HepG2 (cell line): Measurements from ENCODE around the gene PLEKHB2. TPM values are rescaled to one million over a fixed set of nuclear protein-coding genes. Genes with fewer than 3 reads are reported as not detected.

Source experiments
- ARNTL ChIP-seq: sonication (generic); formaldehyde crosslinking; IDR thresholded peaks from 2 replicates; pipeline ENCODE4 v1.4.0; 2020; ENCODE audit warnings: mild to moderate bottlenecking, missing genetic modification reagents
- CEBPB ChIP-seq: IDR thresholded peaks from 2 replicates; pipeline ENCODE4 v1.6.1; 2011; ENCODE audit warnings: low read depth, low read length, improper control_type of control experiment, borderline replicate concordance
- CHD4 ChIP-seq: fragments of 200-600 bp; sonication (generic); IDR thresholded peaks from 2 replicates; pipeline ENCODE4 v1.7.0; 2017; ENCODE audit warnings: mild to moderate bottlenecking, low read length, borderline replicate concordance
- HDAC2 ChIP-seq: sonication (generic); formaldehyde crosslinking; IDR thresholded peaks from 2 replicates; pipeline ENCODE4 v1.4.0; 2020; ENCODE audit warnings: missing genetic modification reagents
- ISX ChIP-seq: sonication (generic); formaldehyde crosslinking; conservative IDR thresholded peaks from 2 replicates; pipeline ENCODE4 v1.5.0; 2020; ENCODE audit warnings: missing genetic modification reagents
- KLF13 ChIP-seq: sonication (generic); formaldehyde crosslinking; IDR thresholded peaks from 2 replicates; pipeline ENCODE4 v1.4.0; 2020; ENCODE audit warnings: mild to moderate bottlenecking, missing genetic modification reagents
- MIER3 ChIP-seq: IDR thresholded peaks from 2 replicates; pipeline ENCODE4 v1.6.1; 2016; ENCODE audit warnings: missing compliant biosample characterization, borderline replicate concordance
- MXI1 ChIP-seq: IDR thresholded peaks from 3 replicates; pipeline ENCODE4 v1.6.1; 2012; ENCODE audit warnings: low read depth, low read length, inconsistent platforms, borderline replicate concordance
- NCOA2 ChIP-seq: sonication (generic); formaldehyde crosslinking; IDR thresholded peaks from 2 replicates; pipeline ENCODE4 v1.8.0; 2022; ENCODE audit warnings: inconsistent platforms
- NCOR1 ChIP-seq: fragments of 200-600 bp; sonication (generic); IDR thresholded peaks from 2 replicates; pipeline ENCODE4 v1.7.0; 2017; ENCODE audit warnings: antibody characterized with exemption, low read length, borderline replicate concordance
- ZBTB2 ChIP-seq: sonication (generic); formaldehyde crosslinking; IDR thresholded peaks from 2 replicates; pipeline ENCODE4 v1.8.0; 2022; ENCODE audit warnings: low read depth, missing genetic modification reagents
- ZFP1 ChIP-seq: IDR thresholded peaks from 2 replicates; pipeline ENCODE4 v1.6.1; 2016
- ZMAT3 ChIP-seq: sonication (generic); formaldehyde crosslinking; conservative IDR thresholded peaks from 2 replicates; pipeline ENCODE4 v1.7.0; 2021; ENCODE audit warnings: missing genetic modification reagents
- ZNF136 ChIP-seq: sonication (generic); formaldehyde crosslinking; IDR thresholded peaks from 2 replicates; pipeline ENCODE4 v1.8.1; 2022; ENCODE audit warnings: low read depth, mild to moderate bottlenecking, moderate library complexity, missing genetic modification reagents
- ZNF17 ChIP-seq: sonication (generic); formaldehyde crosslinking; IDR thresholded peaks from 2 replicates; pipeline ENCODE4 v1.5.0; 2020; ENCODE audit warnings: mild to moderate bottlenecking, missing genetic modification reagents
- ZNF30 ChIP-seq: sonication (generic); formaldehyde crosslinking; IDR thresholded peaks from 2 replicates; pipeline ENCODE4 v1.5.0; 2020; ENCODE audit warnings: mild to moderate bottlenecking, missing genetic modification reagents
- ZNF446 ChIP-seq: sonication (generic); formaldehyde crosslinking; IDR thresholded peaks from 2 replicates; pipeline ENCODE4 v1.5.0; 2020; ENCODE audit warnings: mild to moderate bottlenecking, missing genetic modification reagents
- ZNF607 ChIP-seq: sonication (generic); formaldehyde crosslinking; IDR thresholded peaks from 2 replicates; pipeline ENCODE4 v1.5.1; 2020; ENCODE audit warnings: missing genetic modification reagents, mild to moderate bottlenecking, borderline replicate concordance
- polyA plus RNA-seq, 8 experiments: library from polyadenylated mRNA; depleted of rRNA in 3 of 8; stranded (reverse) in 7 of 8; unstranded in 1 of 8; fragments of >200 nt; fragmentation: Illumina TruSeq in 4 of 8; extraction: Trizol in 4 of 8; gene quantifications; 2 replicates each; pipeline versions ENCODE4 v1.2.1 to v1.2.3, GENCODE V29; 2011 to 2016; ENCODE audit warnings: low read depth in 4 of 8, missing spikeins in 1 of 8, mixed read lengths in 1 of 8; ENCODE audit not compliant: insufficient read depth in 1 of 8
- total RNA-seq, 5 experiments: library from RNA; depleted of rRNA; stranded (reverse); fragments of >200 nt; fragmentation: Illumina TruSeq; extraction: Trizol; gene quantifications; 2 replicates each; pipeline ENCODE4 v1.2.3, GENCODE V29; 2016; ENCODE audit warnings: low read depth in 1 of 5
- TF ChIP-seq, protein P1 (sequence below): sonication (generic); formaldehyde crosslinking; IDR thresholded peaks from 2 replicates; pipeline ENCODE4 v1.4.0; 2020; ENCODE audit warnings: low read depth, mild to moderate bottlenecking, missing genetic modification reagents
- TF ChIP-seq, protein P2 (sequence below), 2 experiments: sonication (generic) in 1 of 2; formaldehyde crosslinking in 1 of 2; IDR thresholded peaks; 2 replicates each; pipeline versions ENCODE4 v1.4.0 to v1.6.1; 2018 to 2020; ENCODE audit warnings: missing genetic modification reagents in 2 of 2, borderline replicate concordance in 1 of 2, low read depth in 1 of 2, mild to moderate bottlenecking in 1 of 2, missing biosample characterization in 1 of 2
- TF ChIP-seq, protein P3 (sequence below): IDR thresholded peaks from 2 replicates; pipeline ENCODE4 v1.4.0; 2020; ENCODE audit warnings: mild to moderate bottlenecking, missing genetic modification reagents

The PLEKHB2 gene
- total and polyA plus RNA-seq, 2 of the 13 experiments (the other 11 are each of a cell fraction or from before 2014, with no cell fraction given) = 73.0 to 78.9 TPM

DNA sequence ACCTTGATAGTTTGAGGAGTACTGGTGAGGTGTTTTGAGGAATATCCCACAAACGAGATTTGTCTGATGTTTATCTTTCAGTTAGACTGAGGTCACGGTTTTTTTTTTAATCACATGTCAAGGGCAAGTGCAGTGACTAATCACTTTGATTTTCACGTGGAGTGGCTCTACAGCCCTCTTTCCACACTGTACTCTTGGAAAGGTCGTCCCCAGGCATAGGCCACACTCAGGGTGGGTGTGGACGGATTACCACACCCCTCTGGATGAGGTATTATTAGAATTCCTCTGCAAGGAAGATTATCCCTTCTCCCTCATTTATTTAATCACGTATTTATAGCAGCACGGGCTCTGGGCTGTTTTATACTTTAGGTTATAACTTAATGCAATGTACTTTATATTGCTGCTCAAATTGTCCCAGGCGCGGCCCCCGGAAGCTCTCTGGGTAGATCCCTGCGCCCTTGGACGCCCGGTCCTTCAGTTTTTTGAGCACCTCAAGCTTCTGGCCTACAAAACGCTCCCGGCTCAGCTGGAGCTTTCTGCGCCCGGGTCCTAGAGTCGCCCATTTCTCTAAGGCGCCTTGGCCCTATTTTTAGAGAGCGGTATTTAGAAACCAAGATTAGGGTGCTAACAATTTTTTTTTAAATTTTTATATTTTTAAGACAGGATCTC is 515 bp upstream of the PLEKHB2 start (continued):
- TF ChIP-seq ZNF17 (CRISPR knock-in tag) (no peak), ZBTB2 (CRISPR knock-in tag) (peak; percentile 4; the same call in 1 of the 2 replicates), KLF13 (CRISPR knock-in tag) (no peak), NCOR1 (no peak; the same call in 1 of the 2 replicates), MIER3 (CRISPR knock-in tag) (0 out of 2 replicates have a peak, but pooled peaks have one; percentile 33), ZFP1 (CRISPR knock-in tag) (no peak), ZNF607 (0 out of 2 replicates have a peak, but pooled peaks have one; percentile 2), ZNF30 (no peak), ISX (CRISPR knock-in tag) (0 out of 2 replicates have a peak, but pooled peaks have one; percentile 5), HDAC2 (CRISPR knock-in tag) (peak; percentile 39; the same call in 1 of the 2 replicates), CEBPB (peak; percentile 1; the same call in 1 of the 2 replicates), ZMAT3 (CRISPR knock-in tag) (no peak), ZNF446 (CRISPR knock-in tag) (0 out of 2 replicates have a peak, but pooled peaks have one; percentile 7), ARNTL (CRISPR knock-in tag) (0 out of 2 replicates have a peak, but pooled peaks have one; percentile 43), NCOA2 (no peak), MXI1 (peak; percentile 63; the same call in 1 of the 3 replicates), ZNF136 (CRISPR knock-in tag) (no peak), CHD4 (0 out of 2 replicates have a peak, but pooled peaks have one; percentile 13)
- TF ChIP-seq, protein P1, sequence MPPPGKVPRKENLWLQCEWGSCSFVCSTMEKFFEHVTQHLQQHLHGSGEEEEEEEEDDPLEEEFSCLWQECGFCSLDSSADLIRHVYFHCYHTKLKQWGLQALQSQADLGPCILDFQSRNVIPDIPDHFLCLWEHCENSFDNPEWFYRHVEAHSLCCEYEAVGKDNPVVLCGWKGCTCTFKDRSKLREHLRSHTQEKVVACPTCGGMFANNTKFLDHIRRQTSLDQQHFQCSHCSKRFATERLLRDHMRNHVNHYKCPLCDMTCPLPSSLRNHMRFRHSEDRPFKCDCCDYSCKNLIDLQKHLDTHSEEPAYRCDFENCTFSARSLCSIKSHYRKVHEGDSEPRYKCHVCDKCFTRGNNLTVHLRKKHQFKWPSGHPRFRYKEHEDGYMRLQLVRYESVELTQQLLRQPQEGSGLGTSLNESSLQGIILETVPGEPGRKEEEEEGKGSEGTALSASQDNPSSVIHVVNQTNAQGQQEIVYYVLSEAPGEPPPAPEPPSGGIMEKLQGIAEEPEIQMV (CRISPR knock-in tag) = no peak; the same call in 1 of the 2 replicates
- TF ChIP-seq, protein P2, sequence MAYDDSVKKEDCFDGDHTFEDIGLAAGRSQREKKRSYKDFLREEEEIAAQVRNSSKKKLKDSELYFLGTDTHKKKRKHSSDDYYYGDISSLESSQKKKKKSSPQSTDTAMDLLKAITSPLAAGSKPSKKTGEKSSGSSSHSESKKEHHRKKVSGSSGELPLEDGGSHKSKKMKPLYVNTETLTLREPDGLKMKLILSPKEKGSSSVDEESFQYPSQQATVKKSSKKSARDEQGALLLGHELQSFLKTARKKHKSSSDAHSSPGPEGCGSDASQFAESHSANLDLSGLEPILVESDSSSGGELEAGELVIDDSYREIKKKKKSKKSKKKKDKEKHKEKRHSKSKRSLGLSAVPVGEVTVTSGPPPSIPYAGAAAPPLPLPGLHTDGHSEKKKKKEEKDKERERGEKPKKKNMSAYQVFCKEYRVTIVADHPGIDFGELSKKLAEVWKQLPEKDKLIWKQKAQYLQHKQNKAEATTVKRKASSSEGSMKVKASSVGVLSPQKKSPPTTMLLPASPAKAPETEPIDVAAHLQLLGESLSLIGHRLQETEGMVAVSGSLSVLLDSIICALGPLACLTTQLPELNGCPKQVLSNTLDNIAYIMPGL (CRISPR knock-in tag; IDR thresholded peaks at IDR 0.05; ENCODE audit: borderline replicate concordance in 1 of 2, low read depth in 1 of 2) = 0 out of 4 replicates have a peak, but pooled peaks of 1 of the 2 experiments have one; percentile 50
- TF ChIP-seq, protein P3, sequence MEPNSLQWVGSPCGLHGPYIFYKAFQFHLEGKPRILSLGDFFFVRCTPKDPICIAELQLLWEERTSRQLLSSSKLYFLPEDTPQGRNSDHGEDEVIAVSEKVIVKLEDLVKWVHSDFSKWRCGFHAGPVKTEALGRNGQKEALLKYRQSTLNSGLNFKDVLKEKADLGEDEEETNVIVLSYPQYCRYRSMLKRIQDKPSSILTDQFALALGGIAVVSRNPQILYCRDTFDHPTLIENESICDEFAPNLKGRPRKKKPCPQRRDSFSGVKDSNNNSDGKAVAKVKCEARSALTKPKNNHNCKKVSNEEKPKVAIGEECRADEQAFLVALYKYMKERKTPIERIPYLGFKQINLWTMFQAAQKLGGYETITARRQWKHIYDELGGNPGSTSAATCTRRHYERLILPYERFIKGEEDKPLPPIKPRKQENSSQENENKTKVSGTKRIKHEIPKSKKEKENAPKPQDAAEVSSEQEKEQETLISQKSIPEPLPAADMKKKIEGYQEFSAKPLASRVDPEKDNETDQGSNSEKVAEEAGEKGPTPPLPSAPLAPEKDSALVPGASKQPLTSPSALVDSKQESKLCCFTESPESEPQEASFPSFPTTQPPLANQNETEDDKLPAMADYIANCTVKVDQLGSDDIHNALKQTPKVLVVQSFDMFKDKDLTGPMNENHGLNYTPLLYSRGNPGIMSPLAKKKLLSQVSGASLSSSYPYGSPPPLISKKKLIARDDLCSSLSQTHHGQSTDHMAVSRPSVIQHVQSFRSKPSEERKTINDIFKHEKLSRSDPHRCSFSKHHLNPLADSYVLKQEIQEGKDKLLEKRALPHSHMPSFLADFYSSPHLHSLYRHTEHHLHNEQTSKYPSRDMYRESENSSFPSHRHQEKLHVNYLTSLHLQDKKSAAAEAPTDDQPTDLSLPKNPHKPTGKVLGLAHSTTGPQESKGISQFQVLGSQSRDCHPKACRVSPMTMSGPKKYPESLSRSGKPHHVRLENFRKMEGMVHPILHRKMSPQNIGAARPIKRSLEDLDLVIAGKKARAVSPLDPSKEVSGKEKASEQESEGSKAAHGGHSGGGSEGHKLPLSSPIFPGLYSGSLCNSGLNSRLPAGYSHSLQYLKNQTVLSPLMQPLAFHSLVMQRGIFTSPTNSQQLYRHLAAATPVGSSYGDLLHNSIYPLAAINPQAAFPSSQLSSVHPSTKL (CRISPR knock-in tag) = peak; percentile 7; the same call in 1 of the 2 replicates
